AG09319 (cell line): ENCODE measurements around the gene GPR137C.
"Not testable (repeated sequence)": the region's sequence is repeated elsewhere in the genome, so short reads cannot be mapped to it uniquely, and the experiment has no call there.

Source experiments
- DNase-seq: peaks from one replicate; pipeline ENCODE4 v3.0.0-alpha.2; 2010; ENCODE audit warnings: low read depth; ENCODE audit errors: extremely low read depth
- TF ChIP-seq, protein P1 (sequence below): IDR thresholded peaks from 2 replicates; pipeline ENCODE4 v1.5.1; 2011; ENCODE audit warnings: low read depth, mild to moderate bottlenecking, inconsistent platforms, low read length, moderate library complexity

The GPR137C gene

GRCh38 chr14:52550661-52551060 lies 2.0 kb upstream of the GPR137C start:
- TF ChIP-seq, protein P1, sequence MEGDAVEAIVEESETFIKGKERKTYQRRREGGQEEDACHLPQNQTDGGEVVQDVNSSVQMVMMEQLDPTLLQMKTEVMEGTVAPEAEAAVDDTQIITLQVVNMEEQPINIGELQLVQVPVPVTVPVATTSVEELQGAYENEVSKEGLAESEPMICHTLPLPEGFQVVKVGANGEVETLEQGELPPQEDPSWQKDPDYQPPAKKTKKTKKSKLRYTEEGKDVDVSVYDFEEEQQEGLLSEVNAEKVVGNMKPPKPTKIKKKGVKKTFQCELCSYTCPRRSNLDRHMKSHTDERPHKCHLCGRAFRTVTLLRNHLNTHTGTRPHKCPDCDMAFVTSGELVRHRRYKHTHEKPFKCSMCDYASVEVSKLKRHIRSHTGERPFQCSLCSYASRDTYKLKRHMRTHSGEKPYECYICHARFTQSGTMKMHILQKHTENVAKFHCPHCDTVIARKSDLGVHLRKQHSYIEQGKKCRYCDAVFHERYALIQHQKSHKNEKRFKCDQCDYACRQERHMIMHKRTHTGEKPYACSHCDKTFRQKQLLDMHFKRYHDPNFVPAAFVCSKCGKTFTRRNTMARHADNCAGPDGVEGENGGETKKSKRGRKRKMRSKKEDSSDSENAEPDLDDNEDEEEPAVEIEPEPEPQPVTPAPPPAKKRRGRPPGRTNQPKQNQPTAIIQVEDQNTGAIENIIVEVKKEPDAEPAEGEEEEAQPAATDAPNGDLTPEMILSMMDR: no peak
- no peak for DNase-seq

GRCh38 chr14:52551205-52551604 lies 1.4 kb upstream of the GPR137C start:
- TF ChIP-seq, protein P1: no peak
- no peak for DNase-seq

DNA sequence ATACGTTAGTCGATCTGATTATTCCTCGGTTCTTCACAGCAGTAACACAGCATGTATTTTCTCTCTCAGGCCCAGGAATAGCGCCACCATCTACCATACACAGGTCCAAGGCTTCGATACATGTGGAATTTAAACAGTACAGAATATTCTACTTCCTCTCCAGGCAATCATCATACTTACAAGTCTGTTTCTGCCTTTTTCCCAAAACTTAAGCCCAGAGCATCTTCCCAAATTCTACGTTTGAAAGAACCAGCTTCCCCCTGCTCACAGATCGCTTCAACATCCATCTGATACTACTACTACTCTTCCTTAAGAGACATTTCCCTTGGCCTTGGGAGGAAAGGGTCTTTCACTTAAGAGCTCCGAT lies 957 bp upstream of the GPR137C start:
- TF ChIP-seq, protein P1: peak; percentile 35
- no peak for DNase-seq

DNA sequence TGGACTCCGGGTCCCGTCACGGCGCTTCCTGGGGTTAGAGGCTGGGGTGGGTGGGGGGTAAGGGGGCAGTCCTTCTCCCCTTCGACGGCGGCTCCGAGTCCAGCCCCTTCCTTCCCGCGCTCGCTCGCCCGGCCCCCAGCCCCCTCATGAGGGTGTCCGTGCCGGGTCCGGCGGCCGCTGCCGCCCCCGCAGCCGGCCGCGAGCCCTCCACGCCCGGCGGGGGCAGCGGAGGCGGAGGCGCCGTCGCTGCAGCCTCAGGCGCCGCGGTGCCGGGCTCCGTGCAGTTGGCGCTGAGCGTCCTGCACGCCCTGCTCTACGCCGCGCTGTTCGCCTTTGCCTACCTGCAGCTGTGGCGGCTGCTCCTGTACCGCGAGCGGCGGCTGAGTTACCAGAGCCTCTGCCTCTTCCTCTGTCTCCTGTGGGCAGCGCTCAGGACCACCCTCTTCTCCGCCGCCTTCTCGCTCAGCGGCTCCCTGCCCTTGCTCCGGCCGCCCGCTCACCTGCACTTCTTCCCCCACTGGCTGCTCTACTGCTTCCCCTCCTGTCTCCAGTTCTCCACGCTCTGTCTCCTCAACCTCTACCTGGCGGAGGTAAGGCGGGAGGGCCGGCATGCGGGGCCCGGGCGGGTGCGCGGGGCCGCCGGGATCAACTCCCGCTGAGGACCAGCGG lies 500 bp downstream of the GPR137C start:
- TF ChIP-seq, protein P1: no peak
- DNase-seq: no peak

GRCh38 chr14:52553671-52554575 lies 1.3 kb downstream of the GPR137C start:
- peak; percentile 53 for DNase-seq
- TF ChIP-seq, protein P1: no peak

- TF ChIP-seq, protein P1: no peak
- no peak for DNase-seq
Observed at GRCh38 chr14:52558688-52559087, 6.1 kb downstream of the GPR137C start.

DNA sequence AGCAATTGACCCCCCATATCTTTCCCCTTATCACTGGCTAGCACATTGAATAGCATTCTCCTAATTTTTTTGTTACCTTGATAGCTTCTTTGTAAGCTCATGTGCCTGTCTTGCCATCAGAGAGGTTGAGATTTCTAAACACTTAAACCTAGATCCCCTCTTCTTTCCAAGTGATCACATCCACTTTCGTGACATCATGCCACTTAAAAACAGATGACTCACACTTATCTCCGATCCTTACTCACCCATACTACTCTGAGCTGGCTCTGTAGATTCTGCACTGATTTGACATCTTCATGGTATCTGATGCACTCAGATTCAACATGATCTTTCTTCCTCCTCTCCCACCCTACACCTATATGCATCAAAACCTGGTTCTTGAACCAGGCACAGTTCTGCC lies 10.5 kb downstream of the GPR137C start:
- DNase-seq: no peak
- TF ChIP-seq, protein P1: no peak

DNA sequence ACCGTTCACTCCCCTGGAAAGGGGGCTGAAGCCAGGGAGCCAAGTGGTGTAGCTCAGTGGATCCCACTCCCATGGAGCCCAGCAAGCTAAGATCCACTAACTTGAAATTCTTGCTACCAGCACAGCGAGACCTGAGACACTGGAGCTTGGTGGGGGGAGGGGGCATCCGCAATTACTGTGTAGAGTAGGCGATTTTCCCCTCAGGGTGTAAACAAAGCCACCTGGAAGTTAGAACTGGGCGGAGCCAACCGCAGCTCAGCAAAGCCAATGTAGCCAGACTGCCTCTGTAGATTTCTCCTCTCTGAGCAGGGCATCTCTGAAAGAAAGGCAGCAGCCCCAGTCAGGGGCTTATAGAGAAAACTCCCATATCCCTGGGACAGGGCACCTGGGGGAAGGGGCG lies 15.8 kb downstream of the GPR137C start:
- not testable (repeated sequence) for DNase-seq
